Urothelium cell line (cell line): ENCODE measurements around the gene HSF2BP.
"Not testable (repeated sequence)": the region's sequence is repeated elsewhere in the genome, so short reads cannot be mapped to it uniquely, and the experiment has no call there.

Experiments used
- DNase-seq: peaks from one replicate; pipeline ENCODE4 v3.0.0; 2011; ENCODE audit warnings: low spot score, mixed read lengths
- FAIRE-seq: peaks from 2 replicates; lab custom pipeline; 2011; peaks lifted over from hg19 to GRCh38; lab: Jason Lieb, UNC

HSF2BP gene

DNA sequence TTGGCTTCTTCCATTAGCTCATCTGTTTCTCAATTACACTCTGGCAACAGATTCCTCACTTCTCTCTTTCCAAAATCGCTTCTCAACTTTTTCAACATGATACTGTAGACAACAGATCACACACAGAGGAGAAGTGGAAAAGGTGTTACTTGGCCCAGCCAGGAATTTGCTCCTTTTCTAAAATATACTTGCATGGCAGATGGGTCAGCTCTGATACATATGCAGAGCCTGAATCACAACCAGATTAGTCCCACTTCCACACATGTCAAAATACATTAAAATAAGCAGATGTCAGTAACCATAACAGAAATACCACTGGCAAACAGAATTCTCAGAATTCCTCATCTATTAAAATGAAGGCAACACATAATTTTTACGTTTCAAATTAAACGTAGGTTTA is 89.1 kb downstream of the HSF2BP start:
- not testable (repeated sequence) for DNase-seq, FAIRE-seq

DNA sequence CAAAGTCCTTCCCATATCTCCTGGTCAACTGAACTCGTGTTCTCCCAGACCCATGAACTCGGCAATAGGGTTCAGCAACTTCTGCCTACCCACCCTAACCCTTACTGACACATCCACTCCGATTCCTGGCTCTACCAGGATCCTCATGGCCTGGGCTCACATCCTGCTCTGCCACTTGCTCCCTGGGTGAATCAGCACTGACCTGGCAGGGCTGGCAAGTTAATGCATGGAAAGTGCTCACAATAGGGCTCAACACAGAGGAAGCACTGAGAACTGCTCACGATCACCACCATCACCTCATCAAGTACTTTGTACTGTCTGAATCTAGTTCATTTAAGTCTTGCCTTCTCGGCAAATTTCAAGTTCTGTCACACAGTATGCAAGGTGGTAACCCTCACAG is 96.8 kb downstream of the HSF2BP start:
- DNase-seq, FAIRE-seq: not testable (repeated sequence)

DNA sequence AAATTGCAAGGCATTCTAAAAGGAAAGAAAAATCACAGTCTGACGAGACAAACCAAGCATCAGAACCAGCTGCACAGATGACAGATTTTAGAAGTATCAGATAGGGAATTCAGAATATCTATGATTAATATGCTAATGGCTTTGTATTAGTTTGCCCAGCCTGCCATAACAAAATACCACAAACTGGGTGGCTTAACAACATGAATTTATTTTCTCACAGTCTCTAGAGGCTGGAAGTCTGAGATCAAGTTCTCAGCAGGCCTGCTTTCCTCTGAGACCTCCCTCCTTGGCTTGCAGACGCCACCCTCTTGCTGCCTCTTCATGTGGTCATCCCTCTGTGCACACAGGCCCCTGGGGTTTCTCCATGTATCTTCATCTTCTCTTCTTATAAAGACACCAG is 118.7 kb downstream of the HSF2BP start:
- DNase-seq, FAIRE-seq: not testable (repeated sequence)

DNA sequence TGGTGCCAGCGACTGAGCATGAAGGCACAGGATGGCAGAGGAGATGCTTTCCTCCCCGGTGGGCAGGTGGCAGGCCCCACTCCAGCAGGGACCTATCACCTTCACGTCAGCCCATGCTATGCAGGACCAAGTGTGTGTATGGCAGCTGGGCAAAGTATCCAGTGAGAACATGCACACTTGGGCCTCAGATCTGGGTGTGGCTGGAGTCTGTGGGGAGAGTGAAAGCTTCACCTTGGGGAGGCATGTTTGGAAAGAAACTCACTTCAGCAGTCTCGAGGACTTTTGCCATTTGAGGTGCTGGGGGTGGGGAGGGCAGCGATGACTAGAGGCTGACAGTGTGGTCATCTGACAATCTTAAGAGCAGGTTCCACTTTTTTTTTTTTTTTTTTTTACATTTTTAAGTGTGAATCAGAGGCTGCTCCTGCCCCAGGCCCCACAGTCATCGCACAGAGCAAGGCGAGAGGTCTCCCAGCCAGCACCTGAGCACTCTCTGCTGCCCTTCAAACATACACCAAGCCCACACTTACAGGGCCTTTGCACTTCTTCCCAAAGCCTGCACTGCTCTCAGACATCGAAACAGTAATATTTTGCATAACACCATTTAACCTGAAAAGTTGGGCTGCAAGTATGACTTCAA is 136.7 kb downstream of the HSF2BP start:
- FAIRE-seq, DNase-seq: not testable (repeated sequence)

DNA sequence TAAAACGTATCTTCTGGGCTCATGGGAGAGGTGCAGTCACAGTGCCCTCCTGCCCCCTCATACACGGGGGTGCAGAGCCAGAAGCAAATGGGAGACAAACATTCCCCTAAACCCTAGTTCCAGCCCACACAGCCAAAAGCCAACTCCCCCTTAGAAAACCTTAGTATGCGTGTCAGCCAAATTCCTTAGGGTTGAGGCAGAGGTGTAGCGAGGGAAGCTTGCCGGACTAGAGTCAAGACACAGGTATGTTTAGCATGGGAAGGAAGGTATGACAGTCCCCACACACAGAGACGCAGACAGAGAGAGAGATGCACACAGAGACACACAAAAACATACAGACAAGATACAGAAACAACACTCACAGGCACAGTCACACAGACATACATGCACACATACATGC is 141.6 kb downstream of the HSF2BP start:
- not testable (repeated sequence) for DNase-seq, FAIRE-seq

DNA sequence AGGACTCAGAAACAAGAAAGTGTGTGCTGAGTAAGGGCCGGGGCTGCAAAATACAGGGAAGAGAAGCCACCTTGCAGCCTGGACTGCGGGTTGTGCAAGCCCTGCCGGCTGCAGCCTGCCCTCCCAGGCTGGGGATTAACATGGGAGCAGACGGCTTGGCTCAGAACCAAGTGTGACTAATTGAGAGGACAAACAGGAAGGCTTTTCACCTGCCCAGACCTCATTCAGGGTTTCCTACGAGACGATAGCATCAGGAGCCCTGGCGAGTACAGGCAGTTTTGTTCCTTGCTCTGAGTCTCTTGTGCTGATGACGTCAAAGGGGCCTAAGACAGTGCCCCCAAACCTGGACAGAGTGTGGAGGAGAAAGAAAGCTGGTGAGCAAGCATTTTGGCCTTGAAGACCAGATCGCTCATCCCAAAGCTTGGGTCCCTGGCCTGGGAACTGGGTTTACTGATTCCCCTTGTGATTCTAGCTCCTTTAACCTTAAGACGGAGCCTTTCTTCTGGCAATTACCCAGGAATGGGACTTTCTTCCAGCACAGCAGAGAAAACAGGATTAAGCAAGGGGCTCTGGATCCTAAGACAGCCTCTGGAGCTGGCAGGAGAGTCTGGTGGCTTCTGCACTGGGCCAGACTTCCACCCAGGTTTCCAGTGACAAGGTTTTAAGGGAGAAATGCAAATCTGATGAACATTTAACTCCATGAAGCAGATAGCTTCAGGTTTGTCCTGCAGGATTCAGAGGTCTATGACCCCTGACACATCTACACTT is 142.2 kb downstream of the HSF2BP start:
- DNase-seq = not testable (repeated sequence)
- FAIRE-seq = peak; percentile 59

DNA sequence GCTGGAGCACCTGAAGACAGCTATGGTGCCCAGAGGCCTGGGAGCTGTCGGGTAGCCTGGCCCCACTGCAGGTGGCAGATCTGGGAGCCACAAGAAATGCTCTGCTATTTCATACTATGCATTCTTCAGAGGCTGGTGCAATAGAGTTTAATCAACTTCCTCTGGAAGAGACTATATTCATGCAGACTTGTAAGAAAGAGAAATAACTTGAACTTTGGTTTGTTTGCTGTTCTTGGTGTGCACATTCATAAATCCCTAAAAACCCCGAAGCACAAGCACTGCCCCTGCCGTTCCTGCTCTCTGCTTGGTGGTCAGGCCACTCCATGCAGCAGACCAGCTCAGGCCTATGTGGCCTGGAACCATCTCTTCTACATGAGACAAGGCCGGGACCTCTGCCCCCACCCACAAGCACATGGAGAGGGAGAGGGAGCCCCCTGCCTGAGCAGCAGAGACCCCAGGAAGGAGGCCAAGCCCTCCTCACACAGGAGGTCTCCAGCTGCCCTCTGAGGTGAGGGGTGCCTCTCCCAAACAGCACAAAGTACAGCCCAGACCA is 142.9 kb downstream of the HSF2BP start:
- not testable (repeated sequence) for FAIRE-seq, DNase-seq

DNA sequence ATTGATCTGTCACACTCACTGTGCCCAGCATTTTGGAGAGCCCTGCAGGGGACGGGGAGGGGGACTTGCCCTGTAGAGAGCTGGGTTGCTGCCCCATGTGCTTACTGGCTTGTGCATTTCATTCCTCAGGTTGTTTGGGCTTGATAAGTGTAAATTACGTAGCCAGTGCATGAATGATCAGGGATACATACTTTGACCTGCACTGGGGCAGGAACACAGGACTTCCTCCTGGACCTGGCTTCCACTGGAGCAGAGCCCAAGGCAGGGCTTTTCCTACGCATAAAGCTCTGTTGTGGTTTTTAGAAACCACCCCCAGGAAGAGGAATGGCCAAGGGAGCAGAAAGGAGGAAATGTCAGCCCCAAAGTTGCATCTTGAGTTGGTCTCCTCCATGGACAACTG is 144.5 kb downstream of the HSF2BP start:
- FAIRE-seq = not testable (repeated sequence)

DNA sequence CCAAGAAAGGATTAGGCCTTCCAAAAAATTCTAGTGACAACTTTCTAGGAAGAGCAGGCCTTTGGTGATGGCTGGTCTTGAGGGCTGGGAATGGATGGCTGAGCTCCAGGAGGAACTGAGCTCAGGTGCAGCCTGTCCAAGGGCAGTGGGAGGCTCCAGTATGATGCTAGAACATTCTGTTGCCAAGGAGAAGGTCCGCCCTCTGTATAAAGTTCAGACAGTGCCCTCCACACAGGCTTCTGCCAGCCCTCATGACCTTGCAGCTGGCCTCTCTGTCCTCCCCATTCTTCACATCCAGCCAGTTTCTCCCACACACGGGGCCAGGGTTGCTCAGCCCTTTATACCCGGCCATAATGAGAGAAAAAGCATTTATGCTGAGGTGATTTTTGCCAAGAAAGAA is 146.3 kb downstream of the HSF2BP start:
- DNase-seq, FAIRE-seq: not testable (repeated sequence)

More for the DNA sequence above, 144.5 kb downstream of the HSF2BP start:
- not testable (repeated sequence) for DNase-seq

DNA sequence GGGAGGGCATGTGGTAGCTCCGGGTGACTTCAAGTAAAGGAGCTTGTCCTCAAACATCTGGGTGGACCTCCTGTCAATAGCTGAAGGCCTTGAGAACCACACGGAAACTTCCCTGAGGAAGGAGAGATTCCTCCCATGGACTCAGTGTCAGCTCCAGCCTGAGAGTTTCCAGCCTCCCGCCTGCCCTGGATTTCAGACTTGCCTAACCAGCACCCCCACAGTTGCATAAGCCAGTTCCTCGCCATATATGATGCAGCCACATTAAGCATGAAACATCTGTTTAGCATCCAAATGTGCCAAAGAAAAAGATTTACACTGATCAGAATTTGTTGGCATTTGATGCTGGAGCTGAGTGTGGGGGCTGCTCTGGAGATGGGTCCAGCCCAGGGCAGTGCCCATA is 148.1 kb downstream of the HSF2BP start:
- not testable (repeated sequence) for FAIRE-seq, DNase-seq

DNA sequence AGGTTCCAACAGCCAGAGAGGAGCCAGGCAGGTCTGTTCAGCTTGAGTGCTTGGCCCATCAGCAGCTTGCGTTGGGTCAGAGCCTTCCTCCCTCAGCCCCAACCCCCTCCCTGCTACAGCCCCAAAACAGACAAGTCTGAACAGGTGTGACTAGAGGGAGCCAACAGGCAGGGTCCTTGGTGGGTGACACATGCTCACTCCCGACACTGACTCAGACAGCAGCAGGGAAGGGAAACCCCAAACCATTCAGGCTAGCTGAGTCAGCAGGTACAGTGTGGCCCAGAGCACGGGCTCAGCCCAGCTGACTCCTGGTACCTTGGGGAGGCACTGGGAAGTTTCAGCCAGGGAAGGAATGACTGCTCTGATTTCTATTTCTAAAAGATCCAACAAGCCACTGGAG is 148.6 kb downstream of the HSF2BP start:
- DNase-seq = not testable (repeated sequence)
- FAIRE-seq = peak; percentile 74

DNA sequence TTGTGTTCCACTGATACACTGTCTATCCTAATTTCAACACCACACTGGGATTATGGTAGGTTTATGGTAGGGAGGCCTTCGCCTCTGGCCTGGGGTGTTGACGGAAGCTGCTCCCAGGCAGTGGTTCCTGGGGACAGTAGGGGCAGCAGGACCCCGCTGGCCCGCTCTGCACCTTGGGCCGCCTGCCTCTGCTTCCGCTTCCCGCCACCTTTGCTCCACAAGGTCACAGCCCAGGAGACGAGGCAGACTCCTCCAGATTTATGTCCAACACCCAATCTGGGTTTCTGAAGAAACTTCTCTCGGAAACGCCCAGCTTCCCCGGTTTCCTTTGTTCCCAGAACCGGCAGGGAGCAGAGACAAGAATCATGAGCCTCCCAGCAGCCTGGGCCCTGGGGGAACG is 155.4 kb downstream of the HSF2BP start:
- DNase-seq, FAIRE-seq: not testable (repeated sequence)

DNA sequence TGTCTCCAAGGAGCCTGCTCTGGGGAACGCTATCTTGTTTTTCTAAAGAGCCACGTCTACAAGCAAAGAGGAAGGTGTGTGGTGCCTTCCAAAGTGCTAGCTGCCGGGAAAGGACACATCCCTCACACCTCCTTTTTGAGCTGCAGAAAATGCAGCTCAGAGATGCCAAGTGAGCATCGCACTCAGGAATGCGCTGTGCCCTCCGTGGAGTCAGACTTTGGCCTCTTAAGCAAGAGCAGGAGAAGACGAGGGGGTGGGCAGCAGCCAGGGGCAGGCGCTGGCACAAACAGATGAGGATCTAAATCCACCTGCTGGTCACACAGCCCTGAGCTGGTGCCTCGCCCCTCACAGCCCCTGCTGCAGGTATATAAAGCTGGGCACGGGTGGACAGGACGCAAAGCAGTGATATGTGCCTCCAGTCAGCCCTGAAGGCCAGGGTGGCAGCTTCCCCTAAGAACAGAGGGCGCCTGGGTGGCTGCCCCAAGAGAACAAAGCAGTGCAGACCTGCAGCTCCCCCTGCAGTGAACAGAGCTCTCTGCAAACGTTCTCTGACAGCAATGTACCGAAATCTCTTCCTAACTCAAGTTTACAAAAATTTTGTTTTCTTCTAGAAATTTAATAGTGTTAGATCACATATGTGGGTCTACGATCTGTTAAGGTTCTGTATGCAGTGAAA is 156.1 kb downstream of the HSF2BP start:
- peak; percentile 63 for FAIRE-seq
- not testable (repeated sequence) for DNase-seq

DNA sequence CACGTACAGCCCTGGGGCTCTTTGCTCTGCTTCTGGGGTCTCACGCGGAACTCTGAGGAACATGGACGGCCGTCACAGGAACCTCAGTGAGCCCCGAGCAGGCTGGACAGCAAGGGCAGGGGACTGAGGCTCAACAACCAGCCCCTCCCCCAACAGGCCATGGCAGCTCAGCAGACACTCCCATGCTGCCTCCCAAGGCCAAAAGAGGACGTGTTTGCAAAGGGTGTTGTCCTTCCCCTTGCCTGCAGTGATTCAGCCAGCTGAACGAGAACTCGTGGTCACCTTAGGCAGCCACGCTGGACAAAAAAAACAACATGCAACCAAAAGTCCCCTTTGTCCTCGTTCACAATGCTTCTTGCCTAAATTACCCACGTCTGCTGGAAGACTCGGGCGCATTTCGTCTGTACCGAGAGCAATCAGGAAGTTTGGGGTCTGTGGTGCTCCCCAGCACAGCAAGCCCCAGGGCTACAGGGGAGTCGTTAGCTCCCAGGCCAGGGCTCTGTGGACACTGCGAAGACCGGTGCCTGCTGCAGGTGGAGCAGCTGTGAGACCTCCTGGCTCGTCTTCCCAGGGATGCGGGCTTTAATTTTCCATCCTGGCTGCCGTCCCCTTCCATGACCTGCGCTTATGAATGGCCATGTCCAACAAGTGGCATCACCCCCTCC is 156.7 kb downstream of the HSF2BP start:
- FAIRE-seq = peak; percentile 90
- DNase-seq = not testable (repeated sequence)

DNA sequence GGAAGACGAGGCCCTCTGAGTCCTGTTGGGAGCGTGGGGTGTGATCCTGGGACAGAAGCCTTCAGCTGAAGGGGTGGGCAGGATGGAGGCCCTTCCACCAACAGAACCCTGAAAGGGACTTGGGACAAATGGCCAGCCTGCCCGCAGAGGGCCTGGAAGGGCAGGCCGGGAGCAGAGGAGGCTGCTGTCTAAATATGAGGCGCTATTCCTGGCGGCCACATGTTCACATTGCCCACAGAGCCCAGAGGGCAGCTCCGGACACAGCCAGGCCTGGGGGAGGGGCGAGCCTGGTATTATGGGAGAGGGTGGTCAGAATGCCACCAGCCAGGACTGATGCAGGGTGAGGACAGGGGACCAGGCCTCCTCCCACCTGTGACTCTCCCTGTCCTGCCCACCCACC is 160.4 kb downstream of the HSF2BP start:
- DNase-seq, FAIRE-seq: not testable (repeated sequence)

DNA sequence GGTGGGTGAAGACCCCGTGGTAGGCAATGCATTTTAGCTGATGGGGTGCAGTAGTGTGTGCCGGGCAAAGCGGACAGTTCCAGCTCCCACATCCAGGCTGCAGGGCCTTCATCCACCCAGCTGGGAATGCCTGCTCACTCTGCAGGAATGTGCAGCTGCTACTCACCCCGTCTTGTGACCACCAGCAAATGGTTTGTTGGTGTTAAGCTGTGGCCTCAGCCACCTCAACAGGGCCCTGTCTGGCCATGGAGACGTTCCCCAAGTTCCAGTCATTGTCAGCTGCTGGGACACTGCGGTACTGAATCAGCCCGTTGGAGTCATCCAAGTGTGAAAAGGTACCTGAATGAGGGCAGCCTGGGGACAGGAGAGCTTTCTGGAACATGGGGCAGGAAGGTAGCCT is 161.2 kb downstream of the HSF2BP start:
- peak; percentile 71 for FAIRE-seq

DNA sequence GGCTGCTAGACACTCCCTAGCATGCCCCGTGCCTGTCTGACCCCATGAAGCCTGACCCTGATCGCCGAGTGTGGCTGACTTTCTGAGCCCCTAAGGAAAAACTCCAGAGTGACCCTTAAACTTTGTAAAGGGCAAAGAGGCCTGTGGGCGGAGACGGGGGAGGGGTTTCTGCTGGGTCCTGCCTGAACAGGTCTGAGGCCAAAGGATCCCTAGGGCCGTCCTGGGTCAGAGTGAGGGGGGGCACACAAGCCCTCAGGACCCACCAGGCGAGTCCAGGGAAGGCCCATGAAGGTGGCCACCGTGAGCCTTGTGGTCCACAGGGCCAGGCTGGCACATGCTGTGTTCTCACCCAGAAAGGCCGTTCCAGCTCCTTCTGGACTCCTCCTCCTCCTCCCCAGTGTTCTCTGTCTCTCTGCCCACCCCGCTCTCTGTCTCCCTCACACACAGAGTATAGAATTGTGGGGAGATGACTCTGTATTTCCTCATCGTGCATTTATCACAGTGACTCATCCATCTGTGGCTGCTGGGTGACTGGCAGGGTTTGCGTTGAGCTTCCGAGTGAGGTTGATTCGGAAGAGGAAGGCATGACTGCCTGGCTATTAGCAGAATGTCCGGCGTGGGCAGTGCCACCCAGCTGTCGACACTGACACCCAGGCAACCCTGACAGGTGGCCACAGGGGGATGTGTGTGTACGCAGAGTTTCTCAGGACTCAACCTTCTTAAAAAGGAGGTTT is 164.8 kb downstream of the HSF2BP start:
- DNase-seq = not testable (repeated sequence)
- peak; percentile 77 for FAIRE-seq

More for the DNA sequence above, 161.2 kb downstream of the HSF2BP start:
- not testable (repeated sequence) for DNase-seq

DNA sequence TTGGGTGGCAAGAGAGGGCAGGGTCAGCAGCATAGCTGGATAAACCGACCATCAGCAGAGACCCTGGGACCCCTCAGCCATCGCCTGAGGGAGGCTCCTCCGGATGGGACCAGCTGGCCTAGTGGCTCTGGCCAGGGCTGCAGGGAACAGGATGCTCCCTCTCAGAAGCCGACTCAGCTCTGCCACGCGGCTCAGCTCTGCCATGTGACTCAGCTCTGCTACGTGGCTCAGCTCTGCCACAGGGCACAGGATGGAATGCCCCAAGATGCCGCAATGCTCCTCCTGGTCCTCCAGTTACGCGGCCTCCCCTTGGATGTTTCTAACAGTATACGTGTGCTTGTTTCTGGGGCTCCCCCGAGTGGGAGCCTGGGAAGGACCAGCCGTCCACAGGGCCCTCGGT is 165.8 kb downstream of the HSF2BP start:
- DNase-seq, FAIRE-seq: not testable (repeated sequence)

DNA sequence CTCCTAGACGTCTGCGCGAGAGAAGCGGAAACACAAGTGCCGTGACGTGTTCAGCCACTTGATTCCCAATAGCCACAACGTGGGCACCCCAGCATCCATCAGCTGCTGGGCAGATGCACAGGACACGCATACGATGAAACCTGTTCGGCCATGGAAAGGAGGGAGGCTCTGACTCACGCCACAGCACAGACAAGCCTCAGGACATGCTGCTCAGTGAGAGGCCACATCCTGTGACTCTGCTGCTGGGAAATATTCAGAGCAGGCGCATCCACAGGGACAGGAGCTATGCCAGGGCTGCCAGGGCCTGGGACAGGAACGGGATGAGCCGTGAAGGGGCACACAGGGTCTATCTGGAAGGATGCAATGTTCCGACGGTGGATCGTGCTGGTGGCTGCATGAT is 171.1 kb downstream of the HSF2BP start:
- not testable (repeated sequence) for DNase-seq
- peak; percentile 74 for FAIRE-seq

DNA sequence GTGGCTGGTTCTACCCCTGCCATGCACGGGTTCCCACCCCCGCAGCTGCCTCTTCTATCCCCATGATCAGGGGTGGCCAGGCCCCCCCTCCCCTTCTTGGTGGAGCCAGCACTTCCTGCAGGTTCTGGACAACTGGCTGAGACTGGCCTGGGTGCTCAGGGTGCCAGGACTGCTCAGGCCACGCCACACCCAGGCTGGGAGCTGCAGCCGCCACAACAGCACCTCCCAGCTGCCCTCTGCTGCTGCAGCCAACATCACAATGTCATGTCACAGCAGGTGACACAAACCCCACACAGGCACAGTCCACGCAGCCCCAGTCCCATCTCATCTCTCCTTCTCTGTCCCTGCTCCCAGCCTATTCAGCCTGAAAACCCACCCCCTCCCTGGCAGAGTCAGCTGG is 173.2 kb downstream of the HSF2BP start:
- DNase-seq, FAIRE-seq: not testable (repeated sequence)
